ENCODE measurements around the gene ARHGAP26.

- no peak for TF ChIP-seq SIN3A (IDR thresholded peaks at IDR 0.05; ENCODE audit: borderline replicate concordance, insufficient read depth, low read depth, low read length)
- no peak for TF ChIP-seq CTCF (IDR thresholded peaks at IDR 0.05)
- no peak for TF ChIP-seq REST (IDR thresholded peaks at IDR 0.05; ENCODE audit: insufficient read depth in 1 of 2, low read depth in 2 of 2, low read length in 1 of 2)
These were observed 505.6 kb downstream of the ARHGAP26 start for GRCh38 chr5:143275512-143276363.
